ENCODE measurements around the gene FHIP1B.

- TF ChIP-seq CTCF (IDR thresholded peaks at IDR 0.05) (no peak), POLR2AphosphoS5 (IDR thresholded peaks at IDR 0.05) (no peak), POLR2A (IDR thresholded peaks at IDR 0.05) (no peak), EP300 (IDR thresholded peaks at IDR 0.05) (no peak)
Observed at GRCh38 chr11:6201481-6201880, 33.0 kb downstream of the FHIP1B start.

Measured in gastroesophageal sphincter (tissue), 3 donors.